ENCODE measurements around the gene PAPPA. TPM values are rescaled to one million over a fixed set of nuclear protein-coding genes. Genes with fewer than 3 reads are reported as not detected.

The PAPPA gene
- total and polyA plus RNA-seq, 2 of the 8 experiments (the other 6 are each of a cell fraction or from before 2014, with no cell fraction given), result 0.18 to 0.63 TPM

GRCh38 chr9:116349684-116350083 is 196.1 kb downstream of the PAPPA start (continued):
- TF ChIP-seq, protein P1, sequence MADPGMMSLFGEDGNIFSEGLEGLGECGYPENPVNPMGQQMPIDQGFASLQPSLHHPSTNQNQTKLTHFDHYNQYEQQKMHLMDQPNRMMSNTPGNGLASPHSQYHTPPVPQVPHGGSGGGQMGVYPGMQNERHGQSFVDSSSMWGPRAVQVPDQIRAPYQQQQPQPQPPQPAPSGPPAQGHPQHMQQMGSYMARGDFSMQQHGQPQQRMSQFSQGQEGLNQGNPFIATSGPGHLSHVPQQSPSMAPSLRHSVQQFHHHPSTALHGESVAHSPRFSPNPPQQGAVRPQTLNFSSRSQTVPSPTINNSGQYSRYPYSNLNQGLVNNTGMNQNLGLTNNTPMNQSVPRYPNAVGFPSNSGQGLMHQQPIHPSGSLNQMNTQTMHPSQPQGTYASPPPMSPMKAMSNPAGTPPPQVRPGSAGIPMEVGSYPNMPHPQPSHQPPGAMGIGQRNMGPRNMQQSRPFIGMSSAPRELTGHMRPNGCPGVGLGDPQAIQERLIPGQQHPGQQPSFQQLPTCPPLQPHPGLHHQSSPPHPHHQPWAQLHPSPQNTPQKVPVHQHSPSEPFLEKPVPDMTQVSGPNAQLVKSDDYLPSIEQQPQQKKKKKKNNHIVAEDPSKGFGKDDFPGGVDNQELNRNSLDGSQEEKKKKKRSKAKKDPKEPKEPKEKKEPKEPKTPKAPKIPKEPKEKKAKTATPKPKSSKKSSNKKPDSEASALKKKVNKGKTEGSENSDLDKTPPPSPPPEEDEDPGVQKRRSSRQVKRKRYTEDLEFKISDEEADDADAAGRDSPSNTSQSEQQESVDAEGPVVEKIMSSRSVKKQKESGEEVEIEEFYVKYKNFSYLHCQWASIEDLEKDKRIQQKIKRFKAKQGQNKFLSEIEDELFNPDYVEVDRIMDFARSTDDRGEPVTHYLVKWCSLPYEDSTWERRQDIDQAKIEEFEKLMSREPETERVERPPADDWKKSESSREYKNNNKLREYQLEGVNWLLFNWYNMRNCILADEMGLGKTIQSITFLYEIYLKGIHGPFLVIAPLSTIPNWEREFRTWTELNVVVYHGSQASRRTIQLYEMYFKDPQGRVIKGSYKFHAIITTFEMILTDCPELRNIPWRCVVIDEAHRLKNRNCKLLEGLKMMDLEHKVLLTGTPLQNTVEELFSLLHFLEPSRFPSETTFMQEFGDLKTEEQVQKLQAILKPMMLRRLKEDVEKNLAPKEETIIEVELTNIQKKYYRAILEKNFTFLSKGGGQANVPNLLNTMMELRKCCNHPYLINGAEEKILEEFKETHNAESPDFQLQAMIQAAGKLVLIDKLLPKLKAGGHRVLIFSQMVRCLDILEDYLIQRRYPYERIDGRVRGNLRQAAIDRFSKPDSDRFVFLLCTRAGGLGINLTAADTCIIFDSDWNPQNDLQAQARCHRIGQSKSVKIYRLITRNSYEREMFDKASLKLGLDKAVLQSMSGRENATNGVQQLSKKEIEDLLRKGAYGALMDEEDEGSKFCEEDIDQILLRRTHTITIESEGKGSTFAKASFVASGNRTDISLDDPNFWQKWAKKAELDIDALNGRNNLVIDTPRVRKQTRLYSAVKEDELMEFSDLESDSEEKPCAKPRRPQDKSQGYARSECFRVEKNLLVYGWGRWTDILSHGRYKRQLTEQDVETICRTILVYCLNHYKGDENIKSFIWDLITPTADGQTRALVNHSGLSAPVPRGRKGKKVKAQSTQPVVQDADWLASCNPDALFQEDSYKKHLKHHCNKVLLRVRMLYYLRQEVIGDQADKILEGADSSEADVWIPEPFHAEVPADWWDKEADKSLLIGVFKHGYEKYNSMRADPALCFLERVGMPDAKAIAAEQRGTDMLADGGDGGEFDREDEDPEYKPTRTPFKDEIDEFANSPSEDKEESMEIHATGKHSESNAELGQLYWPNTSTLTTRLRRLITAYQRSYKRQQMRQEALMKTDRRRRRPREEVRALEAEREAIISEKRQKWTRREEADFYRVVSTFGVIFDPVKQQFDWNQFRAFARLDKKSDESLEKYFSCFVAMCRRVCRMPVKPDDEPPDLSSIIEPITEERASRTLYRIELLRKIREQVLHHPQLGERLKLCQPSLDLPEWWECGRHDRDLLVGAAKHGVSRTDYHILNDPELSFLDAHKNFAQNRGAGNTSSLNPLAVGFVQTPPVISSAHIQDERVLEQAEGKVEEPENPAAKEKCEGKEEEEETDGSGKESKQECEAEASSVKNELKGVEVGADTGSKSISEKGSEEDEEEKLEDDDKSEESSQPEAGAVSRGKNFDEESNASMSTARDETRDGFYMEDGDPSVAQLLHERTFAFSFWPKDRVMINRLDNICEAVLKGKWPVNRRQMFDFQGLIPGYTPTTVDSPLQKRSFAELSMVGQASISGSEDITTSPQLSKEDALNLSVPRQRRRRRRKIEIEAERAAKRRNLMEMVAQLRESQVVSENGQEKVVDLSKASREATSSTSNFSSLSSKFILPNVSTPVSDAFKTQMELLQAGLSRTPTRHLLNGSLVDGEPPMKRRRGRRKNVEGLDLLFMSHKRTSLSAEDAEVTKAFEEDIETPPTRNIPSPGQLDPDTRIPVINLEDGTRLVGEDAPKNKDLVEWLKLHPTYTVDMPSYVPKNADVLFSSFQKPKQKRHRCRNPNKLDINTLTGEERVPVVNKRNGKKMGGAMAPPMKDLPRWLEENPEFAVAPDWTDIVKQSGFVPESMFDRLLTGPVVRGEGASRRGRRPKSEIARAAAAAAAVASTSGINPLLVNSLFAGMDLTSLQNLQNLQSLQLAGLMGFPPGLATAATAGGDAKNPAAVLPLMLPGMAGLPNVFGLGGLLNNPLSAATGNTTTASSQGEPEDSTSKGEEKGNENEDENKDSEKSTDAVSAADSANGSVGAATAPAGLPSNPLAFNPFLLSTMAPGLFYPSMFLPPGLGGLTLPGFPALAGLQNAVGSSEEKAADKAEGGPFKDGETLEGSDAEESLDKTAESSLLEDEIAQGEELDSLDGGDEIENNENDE (IDR thresholded peaks at IDR 0.05; ENCODE audit: insufficient replicate concordance, low read length), result no peak
- no peak for TF ChIP-seq RAD21 (IDR thresholded peaks at IDR 0.05 in 1 of 2, conservative IDR thresholded peaks at IDR 0.05 in 1 of 2; ENCODE audit: low read depth in 2 of 2, low read length in 2 of 2)
- TF ChIP-seq RNF2 (IDR thresholded peaks at IDR 0.05; ENCODE audit: borderline replicate concordance, low read depth, low read length, missing control alignments, poor library complexity, severe bottlenecking), result no peak
- TF ChIP-seq POLR2A (IDR thresholded peaks at IDR 0.05; ENCODE audit: control extremely low read depth in 1 of 2, low read depth in 2 of 2, low read length in 2 of 2), result no peak
- TF ChIP-seq GTF2F1 (IDR thresholded peaks at IDR 0.05; ENCODE audit: borderline replicate concordance, low read depth, low read length), result no peak
- no peak for TF ChIP-seq JUN (IDR thresholded peaks at IDR 0.05; ENCODE audit: low read depth, low read length)
- TF ChIP-seq TAF7 (optimal IDR thresholded peaks at IDR 0.05; ENCODE audit: borderline replicate concordance, low read depth, low read length), result no peak
- no peak for TF ChIP-seq SIRT6 (IDR thresholded peaks at IDR 0.05; ENCODE audit: low read length)
- no peak for TF ChIP-seq PHF8 (conservative IDR thresholded peaks at IDR 0.05; ENCODE audit: low read depth, low read length)
- no peak for TF ChIP-seq SP1 (IDR thresholded peaks at IDR 0.05; ENCODE audit: low read depth, low read length)

All from H1 (cell line).